Neural cell (in vitro differentiated cells): ENCODE results near the gene ITPR3. TPM values are rescaled to one million over a fixed set of nuclear protein-coding genes. Genes with fewer than 3 reads are reported as not detected.

Source experiments
- H2AFZ ChIP-seq: fragments of 200-600, 300-800 bp; sonication (generic), shearing (Covaris generic); 2 replicates; pipeline ENCODE4 v1.6.0; 2014; ENCODE audit warnings: low read depth, mild to moderate bottlenecking, antibody characterized with exemption, low read length, moderate library complexity
- H3F3A ChIP-seq: fragments of 200-600 bp; shearing (Covaris generic); 2 replicates; pipeline ENCODE4 v1.6.1; 2016; ENCODE audit warnings: mild to moderate bottlenecking, moderate library complexity, mixed read lengths, antibody characterized with exemption, low read length; ENCODE audit not compliant: insufficient read depth, poor library complexity, severe bottlenecking
- H3K27ac ChIP-seq: fragments of 200-600, 300-800 bp; sonication (generic), shearing (Covaris generic); 2 replicates; pipeline ENCODE4 v1.5.1; 2014; ENCODE audit warnings: mild to moderate bottlenecking, low read length, moderate library complexity
- H3K27me3 ChIP-seq: fragments of 300-800, 200-600 bp; sonication (generic), shearing (Covaris generic); 2 replicates; pipeline ENCODE4 v1.6.0; 2014; ENCODE audit warnings: mild to moderate bottlenecking, low read depth, low read length, moderate library complexity; ENCODE audit not compliant: insufficient read depth
- H3K36me3 ChIP-seq: fragments of 300-800, 200-600 bp; sonication (generic), shearing (Covaris generic); 2 replicates; pipeline ENCODE4 v1.5.1; 2014; ENCODE audit warnings: mild to moderate bottlenecking, antibody characterized with exemption, low read length, moderate library complexity; ENCODE audit not compliant: insufficient read depth
- H3K4me2 ChIP-seq: fragments of 300-800, 200-600 bp; sonication (generic), shearing (Covaris generic); 2 replicates; pipeline ENCODE4 v1.6.0; 2014; ENCODE audit warnings: mild to moderate bottlenecking, low read length
- H3K4me3 ChIP-seq: fragments of 300-800, 200-600 bp; sonication (generic), shearing (Covaris generic); 2 replicates; pipeline ENCODE4 v1.5.1; 2014; ENCODE audit warnings: mild to moderate bottlenecking, low read length, moderate library complexity
- H3K79me2 ChIP-seq: fragments of 200-600 bp; shearing (Covaris generic); replicated peaks from 2 replicates; pipeline ENCODE4 v1.6.0; 2014; ENCODE audit warnings: mild to moderate bottlenecking, low read length, moderate library complexity; ENCODE audit not compliant: insufficient read depth
- H3K9ac ChIP-seq: fragments of 300-800, 200-600 bp; sonication (generic), shearing (Covaris generic); 2 replicates; pipeline ENCODE4 v1.6.1; 2016; ENCODE audit warnings: mild to moderate bottlenecking, low read length, mixed read lengths
- H3K9me2 ChIP-seq: fragments of 200-600 bp; shearing (Covaris generic); 2 replicates; pipeline ENCODE4 v1.6.1; 2016; ENCODE audit warnings: mild to moderate bottlenecking, low read length, mixed read lengths; ENCODE audit not compliant: insufficient read depth
- H3K9me3 ChIP-seq: fragments of 200-600, 300-800 bp; sonication (generic), shearing (Covaris generic); 2 replicates; pipeline ENCODE4 v1.6.1; 2016; ENCODE audit warnings: mild to moderate bottlenecking, mixed run types, low read length, moderate library complexity, mixed read lengths
- H4K20me1 ChIP-seq: fragments of 200-600 bp; shearing (Covaris generic); 2 replicates; pipeline ENCODE4 v1.6.1; 2016; ENCODE audit warnings: mild to moderate bottlenecking, mixed run types; ENCODE audit not compliant: insufficient read depth
- EP300 ChIP-seq: fragments of 450-650 bp; conservative IDR thresholded peaks from 2 replicates; pipeline ENCODE4 v1.6.1; 2014; ENCODE audit warnings: antibody characterized with exemption, mild to moderate bottlenecking, moderate library complexity; ENCODE audit not compliant: poor library complexity, severe bottlenecking
- EZH2 ChIP-seq: fragments of 200-600, 300-800 bp; shearing (Covaris generic), sonication (generic); IDR thresholded peaks from 2 replicates; pipeline ENCODE4 v1.6.1; 2014; ENCODE audit warnings: antibody characterized with exemption, low read length, borderline replicate concordance, mild to moderate bottlenecking; ENCODE audit not compliant: insufficient read depth, poor library complexity, severe bottlenecking
- MXI1 ChIP-seq: fragments of 450-650 bp; conservative IDR thresholded peaks from 2 replicates; pipeline ENCODE4 v1.6.1; 2014; ENCODE audit warnings: antibody characterized with exemption, mild to moderate bottlenecking; ENCODE audit not compliant: poor library complexity, severe bottlenecking
- POLR2AphosphoS5 ChIP-seq: IDR thresholded peaks from 2 replicates; pipeline ENCODE4 v1.6.1; 2012
- RAD21 ChIP-seq: fragments of 450-650 bp; conservative IDR thresholded peaks from 2 replicates; pipeline ENCODE4 v1.6.1; 2014; ENCODE audit warnings: antibody characterized with exemption, mild to moderate bottlenecking, moderate library complexity
- SMC3 ChIP-seq: fragments of 450-650 bp; conservative IDR thresholded peaks from 2 replicates; pipeline ENCODE4 v1.6.1; 2014; ENCODE audit warnings: antibody characterized with exemption, mild to moderate bottlenecking, moderate library complexity; ENCODE audit not compliant: poor library complexity
- TAF1 ChIP-seq: IDR thresholded peaks from 2 replicates; pipeline ENCODE4 v1.6.1; 2012; ENCODE audit warnings: low read depth
- polyA plus RNA-seq: library from polyadenylated mRNA; depleted of rRNA; stranded (reverse); fragments of >200 nt; gene quantifications from 2 replicates; pipeline ENCODE4 v1.2.3, GENCODE V29; 2014
- TF ChIP-seq, protein P1 (sequence below): fragments of 450-650 bp; IDR thresholded peaks from 2 replicates; pipeline ENCODE4 v1.5.1; 2014; ENCODE audit warnings: antibody characterized with exemption, mild to moderate bottlenecking, moderate library complexity; ENCODE audit not compliant: poor library complexity, severe bottlenecking
- TF ChIP-seq, protein P2 (sequence below): IDR thresholded peaks from 2 replicates; pipeline ENCODE4 v1.6.1; 2012; ENCODE audit warnings: borderline replicate concordance

The ITPR3 gene
- polyA plus RNA-seq, 1 donor from 2014 or later = 0.11 TPM

DNA sequence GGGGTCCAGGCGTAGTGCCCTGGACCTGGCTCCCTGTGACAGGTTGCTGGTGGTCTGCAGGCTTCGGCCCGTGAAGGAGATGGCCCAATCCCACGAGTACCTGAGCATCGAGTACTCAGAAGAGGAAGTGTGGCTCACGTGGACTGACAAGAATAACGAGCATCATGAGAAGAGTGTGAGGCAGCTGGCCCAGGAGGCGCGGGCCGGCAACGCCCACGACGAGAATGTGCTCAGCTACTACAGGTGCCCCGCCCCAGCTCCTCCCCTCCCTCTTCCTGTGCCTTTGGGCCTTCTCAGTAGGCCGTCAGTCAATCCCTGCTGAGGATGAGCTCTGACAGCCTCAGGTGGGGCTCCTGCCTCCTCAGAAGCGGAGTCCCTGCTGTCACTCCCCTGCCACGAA lies 47.8 kb downstream of the ITPR3 start:
- H3K9ac ChIP-seq = no peak overlapping the region
- no peaks in the 10 kb centered on the region for H4K20me1 ChIP-seq
- H3K79me2 ChIP-seq = no peaks in the 10 kb centered on the region
- H3K9me2 ChIP-seq = no peaks in the 10 kb centered on the region
- no peaks in the 10 kb centered on the region for H3F3A ChIP-seq
- TF ChIP-seq RAD21 = no peak
- no peak for TF ChIP-seq SMC3
- no peak for TF ChIP-seq TAF1
- no peak for TF ChIP-seq POLR2AphosphoS5
- H3K27me3 ChIP-seq = no peaks in the 10 kb centered on the region
- no peak overlapping the region for H3K4me2 ChIP-seq
- H2AFZ ChIP-seq = no peak overlapping the region
- H3K36me3 ChIP-seq = no peaks in the 10 kb centered on the region
- H3K27ac ChIP-seq = no peak overlapping the region
- H3K4me3 ChIP-seq = no peak overlapping the region
- no peaks in the 10 kb centered on the region for H3K9me3 ChIP-seq

DNA sequence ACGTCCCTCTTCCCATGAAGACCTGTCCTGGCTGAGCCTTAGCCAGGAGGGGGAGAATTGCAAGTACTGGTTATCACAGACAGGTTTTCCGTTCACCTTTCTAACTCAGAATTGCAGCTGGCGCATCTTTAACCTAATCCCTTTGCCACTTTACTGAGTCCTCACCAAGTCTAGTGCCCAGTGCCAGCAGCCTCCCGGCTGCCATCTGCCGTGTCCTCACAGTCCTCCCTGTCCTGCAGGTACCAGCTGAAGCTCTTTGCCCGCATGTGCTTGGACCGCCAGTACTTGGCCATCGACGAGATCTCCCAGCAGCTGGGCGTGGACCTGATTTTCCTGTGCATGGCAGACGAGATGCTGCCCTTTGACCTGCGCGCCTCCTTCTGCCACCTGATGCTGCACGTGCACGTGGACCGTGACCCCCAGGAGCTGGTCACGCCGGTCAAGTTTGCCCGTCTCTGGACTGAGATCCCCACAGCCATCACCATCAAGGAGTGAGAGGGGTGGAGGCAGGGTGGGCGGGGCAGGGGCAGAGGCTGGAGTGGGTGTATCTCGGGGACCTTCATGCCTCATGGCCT lies 49.1 kb downstream of the ITPR3 start:
- no peak for TF ChIP-seq SMC3
- Histone ChIP-seq H3F3A (no peaks in the 10 kb centered on the region), H3K4me3 (no peak overlapping the region), H3K9me2 (no peaks in the 10 kb centered on the region), H3K27ac (no peak overlapping the region), H3K9ac (no peak overlapping the region), H3K4me2 (no peak overlapping the region), H4K20me1 (no peaks in the 10 kb centered on the region), H3K9me3 (no peaks in the 10 kb centered on the region), H3K79me2 (no peaks in the 10 kb centered on the region), H3K27me3 (no peaks in the 10 kb centered on the region), H2AFZ (no peak overlapping the region), H3K36me3 (no peaks in the 10 kb centered on the region)

DNA sequence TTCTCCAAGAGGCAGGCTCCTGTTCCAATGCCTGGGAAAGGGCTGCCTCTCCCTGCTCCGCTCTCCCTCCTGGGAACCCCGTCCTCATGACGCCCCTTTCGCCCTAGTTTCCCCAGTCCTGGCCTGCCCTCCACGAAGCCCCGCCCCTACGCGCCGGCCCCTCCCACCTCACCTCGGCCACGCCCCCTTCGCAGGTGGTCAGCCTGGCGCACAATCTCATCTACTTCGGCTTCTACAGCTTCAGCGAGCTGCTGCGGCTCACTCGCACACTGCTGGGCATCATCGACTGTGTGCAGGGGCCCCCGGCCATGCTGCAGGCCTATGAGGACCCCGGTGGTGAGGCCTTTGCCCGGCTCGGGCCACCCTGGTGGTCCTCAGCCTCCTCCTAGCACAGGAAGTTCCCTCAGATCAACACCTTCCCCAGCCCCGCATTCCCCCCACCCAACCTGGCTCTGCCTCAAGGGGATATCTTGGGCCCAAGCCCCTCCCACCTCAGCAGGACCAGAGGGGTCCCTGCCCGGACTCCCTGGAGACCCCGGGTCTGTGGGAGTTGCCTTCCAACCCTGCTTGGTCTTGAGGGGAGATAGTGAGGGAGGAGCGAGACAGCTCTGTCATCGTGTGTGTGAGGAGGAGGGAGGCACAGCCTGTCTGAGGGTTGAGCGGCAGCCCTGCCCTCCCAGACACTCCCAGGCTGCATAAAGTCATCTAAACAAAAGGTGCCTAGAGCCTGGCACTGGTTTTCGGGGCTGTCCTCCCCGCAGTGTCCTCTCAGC lies 50.0 kb downstream of the ITPR3 start:
- Histone ChIP-seq H3K9me2 (no peaks in the 10 kb centered on the region), H2AFZ (no peak overlapping the region), H3K4me2 (no peak overlapping the region), H3K79me2 (no peaks in the 10 kb centered on the region), H3K9ac (no peak overlapping the region), H3K27me3 (no peaks in the 10 kb centered on the region), H3K9me3 (no peaks in the 10 kb centered on the region), H3K36me3 (no peaks in the 10 kb centered on the region), H4K20me1 (no peaks in the 10 kb centered on the region), H3F3A (no peaks in the 10 kb centered on the region), H3K27ac (no peak overlapping the region), H3K4me3 (no peak overlapping the region)
- TF ChIP-seq TAF1 (no peak), MXI1 (no peak), EP300 (no peak), POLR2AphosphoS5 (no peak), SMC3 (no peak), RAD21 (no peak), EZH2 (no peak)
- TF ChIP-seq, protein P1, sequence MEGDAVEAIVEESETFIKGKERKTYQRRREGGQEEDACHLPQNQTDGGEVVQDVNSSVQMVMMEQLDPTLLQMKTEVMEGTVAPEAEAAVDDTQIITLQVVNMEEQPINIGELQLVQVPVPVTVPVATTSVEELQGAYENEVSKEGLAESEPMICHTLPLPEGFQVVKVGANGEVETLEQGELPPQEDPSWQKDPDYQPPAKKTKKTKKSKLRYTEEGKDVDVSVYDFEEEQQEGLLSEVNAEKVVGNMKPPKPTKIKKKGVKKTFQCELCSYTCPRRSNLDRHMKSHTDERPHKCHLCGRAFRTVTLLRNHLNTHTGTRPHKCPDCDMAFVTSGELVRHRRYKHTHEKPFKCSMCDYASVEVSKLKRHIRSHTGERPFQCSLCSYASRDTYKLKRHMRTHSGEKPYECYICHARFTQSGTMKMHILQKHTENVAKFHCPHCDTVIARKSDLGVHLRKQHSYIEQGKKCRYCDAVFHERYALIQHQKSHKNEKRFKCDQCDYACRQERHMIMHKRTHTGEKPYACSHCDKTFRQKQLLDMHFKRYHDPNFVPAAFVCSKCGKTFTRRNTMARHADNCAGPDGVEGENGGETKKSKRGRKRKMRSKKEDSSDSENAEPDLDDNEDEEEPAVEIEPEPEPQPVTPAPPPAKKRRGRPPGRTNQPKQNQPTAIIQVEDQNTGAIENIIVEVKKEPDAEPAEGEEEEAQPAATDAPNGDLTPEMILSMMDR = no peak
- TF ChIP-seq, protein P2, sequence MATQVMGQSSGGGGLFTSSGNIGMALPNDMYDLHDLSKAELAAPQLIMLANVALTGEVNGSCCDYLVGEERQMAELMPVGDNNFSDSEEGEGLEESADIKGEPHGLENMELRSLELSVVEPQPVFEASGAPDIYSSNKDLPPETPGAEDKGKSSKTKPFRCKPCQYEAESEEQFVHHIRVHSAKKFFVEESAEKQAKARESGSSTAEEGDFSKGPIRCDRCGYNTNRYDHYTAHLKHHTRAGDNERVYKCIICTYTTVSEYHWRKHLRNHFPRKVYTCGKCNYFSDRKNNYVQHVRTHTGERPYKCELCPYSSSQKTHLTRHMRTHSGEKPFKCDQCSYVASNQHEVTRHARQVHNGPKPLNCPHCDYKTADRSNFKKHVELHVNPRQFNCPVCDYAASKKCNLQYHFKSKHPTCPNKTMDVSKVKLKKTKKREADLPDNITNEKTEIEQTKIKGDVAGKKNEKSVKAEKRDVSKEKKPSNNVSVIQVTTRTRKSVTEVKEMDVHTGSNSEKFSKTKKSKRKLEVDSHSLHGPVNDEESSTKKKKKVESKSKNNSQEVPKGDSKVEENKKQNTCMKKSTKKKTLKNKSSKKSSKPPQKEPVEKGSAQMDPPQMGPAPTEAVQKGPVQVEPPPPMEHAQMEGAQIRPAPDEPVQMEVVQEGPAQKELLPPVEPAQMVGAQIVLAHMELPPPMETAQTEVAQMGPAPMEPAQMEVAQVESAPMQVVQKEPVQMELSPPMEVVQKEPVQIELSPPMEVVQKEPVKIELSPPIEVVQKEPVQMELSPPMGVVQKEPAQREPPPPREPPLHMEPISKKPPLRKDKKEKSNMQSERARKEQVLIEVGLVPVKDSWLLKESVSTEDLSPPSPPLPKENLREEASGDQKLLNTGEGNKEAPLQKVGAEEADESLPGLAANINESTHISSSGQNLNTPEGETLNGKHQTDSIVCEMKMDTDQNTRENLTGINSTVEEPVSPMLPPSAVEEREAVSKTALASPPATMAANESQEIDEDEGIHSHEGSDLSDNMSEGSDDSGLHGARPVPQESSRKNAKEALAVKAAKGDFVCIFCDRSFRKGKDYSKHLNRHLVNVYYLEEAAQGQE = no peak
